Measurements from ENCODE around the gene CPA1.

DNA sequence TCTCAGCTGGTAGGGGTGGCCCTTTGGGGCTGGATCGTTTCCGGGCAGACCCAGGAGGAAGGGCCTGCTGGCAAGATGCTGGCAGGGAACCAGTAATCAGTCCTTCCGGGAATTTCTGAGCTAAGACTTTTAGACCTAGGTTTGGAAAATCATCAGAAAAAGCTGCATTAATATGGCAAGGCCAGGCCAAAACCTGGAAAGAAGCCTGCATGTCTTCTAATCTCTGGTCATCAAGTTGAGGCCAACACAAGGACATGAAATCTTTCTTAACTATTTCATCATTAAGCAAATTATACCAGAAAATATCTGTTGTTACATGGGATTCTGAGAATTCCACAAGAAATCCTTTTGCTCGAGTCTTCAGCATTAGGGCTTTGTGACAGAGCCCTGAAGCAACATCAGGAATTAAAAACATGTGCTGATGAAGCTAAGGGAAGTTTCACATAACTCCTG is 19.9 kb downstream of the CPA1 start:
- TF ChIP-seq MAFK (IDR thresholded peaks at IDR 0.05; ENCODE audit: low read length) = no peak
- TF ChIP-seq, protein P1, sequence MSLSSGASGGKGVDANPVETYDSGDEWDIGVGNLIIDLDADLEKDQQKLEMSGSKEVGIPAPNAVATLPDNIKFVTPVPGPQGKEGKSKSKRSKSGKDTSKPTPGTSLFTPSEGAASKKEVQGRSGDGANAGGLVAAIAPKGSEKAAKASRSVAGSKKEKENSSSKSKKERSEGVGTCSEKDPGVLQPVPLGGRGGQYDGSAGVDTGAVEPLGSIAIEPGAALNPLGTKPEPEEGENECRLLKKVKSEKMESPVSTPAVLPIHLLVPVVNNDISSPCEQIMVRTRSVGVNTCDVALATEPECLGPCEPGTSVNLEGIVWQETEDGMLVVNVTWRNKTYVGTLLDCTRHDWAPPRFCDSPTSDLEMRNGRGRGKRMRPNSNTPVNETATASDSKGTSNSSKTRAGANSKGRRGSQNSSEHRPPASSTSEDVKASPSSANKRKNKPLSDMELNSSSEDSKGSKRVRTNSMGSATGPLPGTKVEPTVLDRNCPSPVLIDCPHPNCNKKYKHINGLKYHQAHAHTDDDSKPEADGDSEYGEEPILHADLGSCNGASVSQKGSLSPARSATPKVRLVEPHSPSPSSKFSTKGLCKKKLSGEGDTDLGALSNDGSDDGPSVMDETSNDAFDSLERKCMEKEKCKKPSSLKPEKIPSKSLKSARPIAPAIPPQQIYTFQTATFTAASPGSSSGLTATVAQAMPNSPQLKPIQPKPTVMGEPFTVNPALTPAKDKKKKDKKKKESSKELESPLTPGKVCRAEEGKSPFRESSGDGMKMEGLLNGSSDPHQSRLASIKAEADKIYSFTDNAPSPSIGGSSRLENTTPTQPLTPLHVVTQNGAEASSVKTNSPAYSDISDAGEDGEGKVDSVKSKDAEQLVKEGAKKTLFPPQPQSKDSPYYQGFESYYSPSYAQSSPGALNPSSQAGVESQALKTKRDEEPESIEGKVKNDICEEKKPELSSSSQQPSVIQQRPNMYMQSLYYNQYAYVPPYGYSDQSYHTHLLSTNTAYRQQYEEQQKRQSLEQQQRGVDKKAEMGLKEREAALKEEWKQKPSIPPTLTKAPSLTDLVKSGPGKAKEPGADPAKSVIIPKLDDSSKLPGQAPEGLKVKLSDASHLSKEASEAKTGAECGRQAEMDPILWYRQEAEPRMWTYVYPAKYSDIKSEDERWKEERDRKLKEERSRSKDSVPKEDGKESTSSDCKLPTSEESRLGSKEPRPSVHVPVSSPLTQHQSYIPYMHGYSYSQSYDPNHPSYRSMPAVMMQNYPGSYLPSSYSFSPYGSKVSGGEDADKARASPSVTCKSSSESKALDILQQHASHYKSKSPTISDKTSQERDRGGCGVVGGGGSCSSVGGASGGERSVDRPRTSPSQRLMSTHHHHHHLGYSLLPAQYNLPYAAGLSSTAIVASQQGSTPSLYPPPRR (CRISPR knock-in tag; IDR thresholded peaks at IDR 0.05; ENCODE audit: borderline replicate concordance) = no peak
- TF ChIP-seq, protein P2, sequence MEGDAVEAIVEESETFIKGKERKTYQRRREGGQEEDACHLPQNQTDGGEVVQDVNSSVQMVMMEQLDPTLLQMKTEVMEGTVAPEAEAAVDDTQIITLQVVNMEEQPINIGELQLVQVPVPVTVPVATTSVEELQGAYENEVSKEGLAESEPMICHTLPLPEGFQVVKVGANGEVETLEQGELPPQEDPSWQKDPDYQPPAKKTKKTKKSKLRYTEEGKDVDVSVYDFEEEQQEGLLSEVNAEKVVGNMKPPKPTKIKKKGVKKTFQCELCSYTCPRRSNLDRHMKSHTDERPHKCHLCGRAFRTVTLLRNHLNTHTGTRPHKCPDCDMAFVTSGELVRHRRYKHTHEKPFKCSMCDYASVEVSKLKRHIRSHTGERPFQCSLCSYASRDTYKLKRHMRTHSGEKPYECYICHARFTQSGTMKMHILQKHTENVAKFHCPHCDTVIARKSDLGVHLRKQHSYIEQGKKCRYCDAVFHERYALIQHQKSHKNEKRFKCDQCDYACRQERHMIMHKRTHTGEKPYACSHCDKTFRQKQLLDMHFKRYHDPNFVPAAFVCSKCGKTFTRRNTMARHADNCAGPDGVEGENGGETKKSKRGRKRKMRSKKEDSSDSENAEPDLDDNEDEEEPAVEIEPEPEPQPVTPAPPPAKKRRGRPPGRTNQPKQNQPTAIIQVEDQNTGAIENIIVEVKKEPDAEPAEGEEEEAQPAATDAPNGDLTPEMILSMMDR (IDR thresholded peaks at IDR 0.05 in 2 of 3, conservative IDR thresholded peaks at IDR 0.05 in 1 of 3; ENCODE audit: insufficient read depth in 2 of 3, low read depth in 1 of 3, low read length in 3 of 3) = no peak
- no peak for TF ChIP-seq MAZ (CRISPR knock-in tag; conservative IDR thresholded peaks at IDR 0.05 in 1 of 2, IDR thresholded peaks at IDR 0.05 in 1 of 2)
- TF ChIP-seq, protein P3, sequence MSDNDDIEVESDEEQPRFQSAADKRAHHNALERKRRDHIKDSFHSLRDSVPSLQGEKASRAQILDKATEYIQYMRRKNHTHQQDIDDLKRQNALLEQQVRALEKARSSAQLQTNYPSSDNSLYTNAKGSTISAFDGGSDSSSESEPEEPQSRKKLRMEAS (CRISPR knock-in tag; IDR thresholded peaks at IDR 0.05) = no peak
- TF ChIP-seq LARP7 (IDR thresholded peaks at IDR 0.05) = no peak
- no peak for TF ChIP-seq BCL6 (CRISPR knock-in tag; IDR thresholded peaks at IDR 0.05)
- TF ChIP-seq ZFP30 (CRISPR knock-in tag; IDR thresholded peaks at IDR 0.05; ENCODE audit: borderline replicate concordance) = no peak
- no peak for TF ChIP-seq SMC3 (conservative IDR thresholded peaks at IDR 0.05; ENCODE audit: insufficient read depth, low read depth, low read length)
- TF ChIP-seq ZNF740 (CRISPR knock-in tag; IDR thresholded peaks at IDR 0.05) = no peak
- TF ChIP-seq ZNF740 (tag; IDR thresholded peaks at IDR 0.05) = no peak
- TF ChIP-seq ZNF232 (CRISPR knock-in tag; IDR thresholded peaks at IDR 0.05) = no peak
- TF ChIP-seq, protein P4, sequence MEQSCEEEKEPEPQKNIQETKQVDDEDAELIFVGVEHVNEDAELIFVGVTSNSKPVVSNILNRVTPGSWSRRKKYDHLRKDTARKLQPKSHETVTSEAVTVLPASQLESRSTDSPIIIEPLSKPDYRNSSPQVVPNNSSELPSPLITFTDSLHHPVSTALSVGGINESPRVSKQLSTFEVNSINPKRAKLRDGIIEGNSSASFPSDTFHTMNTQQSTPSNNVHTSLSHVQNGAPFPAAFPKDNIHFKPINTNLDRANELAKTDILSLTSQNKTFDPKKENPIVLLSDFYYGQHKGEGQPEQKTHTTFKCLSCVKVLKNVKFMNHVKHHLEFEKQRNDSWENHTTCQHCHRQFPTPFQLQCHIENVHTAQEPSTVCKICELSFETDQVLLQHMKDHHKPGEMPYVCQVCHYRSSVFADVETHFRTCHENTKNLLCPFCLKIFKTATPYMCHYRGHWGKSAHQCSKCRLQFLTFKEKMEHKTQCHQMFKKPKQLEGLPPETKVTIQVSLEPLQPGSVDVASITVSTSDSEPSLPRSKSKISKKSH (CRISPR knock-in tag; IDR thresholded peaks at IDR 0.05) = no peak
- no peak for TF ChIP-seq POLR2AphosphoS5 (IDR thresholded peaks at IDR 0.05; ENCODE audit: control insufficient read depth, insufficient read depth, low read depth, low read length)
- no peak for TF ChIP-seq MYBL2 (IDR thresholded peaks at IDR 0.05; ENCODE audit: low read depth)
- no peak for TF ChIP-seq MYBL2 (CRISPR knock-in tag; IDR thresholded peaks at IDR 0.05; ENCODE audit: borderline replicate concordance)

All from K562 (cell line).